Endothelial cell of umbilical vein (primary cell): ENCODE measurements around the gene ATG12. TPM values are rescaled to one million over a fixed set of nuclear protein-coding genes. Genes with fewer than 3 reads are reported as not detected.

ENCODE experiments used
- BruUV-seq: library from RNA; stranded (reverse); fragments of 400-500 nt; replicated peaks from 2 replicates; lab custom pipeline; 2021; lab: Mats Ljungman, UMichigan
- CTCF ChIA-PET: fragments of 300-600, 350-600 bp; sonication (Branson Sonifier 250); formaldehyde crosslinking; loops from one replicate; lab custom pipeline; 2021; ENCODE audit warnings: antibody characterized with exemption, inconsistent platforms; lab: Charles Lee
- POLR2A ChIA-PET: fragments of 300-600, 350-600 bp; sonication (Branson Sonifier 250); formaldehyde crosslinking; loops from one replicate; lab custom pipeline; 2021; ENCODE audit warnings: antibody characterized with exemption, inconsistent platforms; lab: Charles Lee
- DNase-seq: peaks from one replicate; pipeline ENCODE4 v3.0.0-alpha.2; 2011; ENCODE audit warnings: low read depth, low spot score
- FAIRE-seq: peaks from 2 replicates; lab custom pipeline; 2011; peaks lifted over from hg19 to GRCh38; lab: Jason Lieb, UNC
- H2AFZ ChIP-seq: 2 replicates; pipeline ENCODE4 v1.6.0; 2012; ENCODE audit warnings: low read depth, low read length, control low read depth, inconsistent platforms
- H3K27ac ChIP-seq: 2 replicates; pipeline ENCODE4 v1.5.1; 2011; ENCODE audit warnings: low read depth, mild to moderate bottlenecking, control low read depth, low read length, moderate library complexity; ENCODE audit not compliant: insufficient read depth
- H3K27me3 ChIP-seq, 2 experiments: 2 replicates each; pipeline versions ENCODE4 v1.6.0 to v1.6.1; 2011; ENCODE audit warnings: low read length in 2 of 2, mixed read lengths in 1 of 2; ENCODE audit not compliant: control insufficient read depth in 2 of 2, insufficient read depth in 2 of 2
- H3K36me3 ChIP-seq, 2 experiments: 2 replicates in 1 of 2; 3 replicates in 1 of 2; pipeline ENCODE4 v1.5.1; 2011; ENCODE audit warnings: low read length in 2 of 2, mild to moderate bottlenecking in 1 of 2, moderate library complexity in 1 of 2; ENCODE audit not compliant: control insufficient read depth in 2 of 2, insufficient read depth in 2 of 2; ENCODE audit errors: extremely low read depth in 1 of 2
- H3K4me1 ChIP-seq: 3 replicates; pipeline ENCODE4 v1.5.1; 2011; ENCODE audit warnings: mild to moderate bottlenecking, low read length; ENCODE audit not compliant: control insufficient read depth, insufficient read depth; ENCODE audit errors: extremely low read depth
- H3K4me2 ChIP-seq: 2 replicates; pipeline ENCODE4 v1.6.1; 2011; ENCODE audit warnings: low read length, control low read depth, mixed read lengths; ENCODE audit not compliant: insufficient read depth
- H3K4me3 ChIP-seq, 3 experiments: fragments of 200-600 bp in 1 of 3; sonication (generic), shearing (Covaris generic) in 1 of 3; replicated peaks in 1 of 3; 2 replicates each; pipeline ENCODE4 v1.5.1; 2011 to 2016; ENCODE audit warnings: control low read depth in 3 of 3, low read length in 3 of 3, mild to moderate bottlenecking in 2 of 3, inconsistent platforms in 1 of 3, low read depth in 1 of 3, moderate library complexity in 1 of 3; ENCODE audit not compliant: insufficient read depth in 1 of 3
- H3K79me2 ChIP-seq: 2 replicates; pipeline ENCODE4 v1.6.0; 2012; ENCODE audit warnings: low read length, inconsistent platforms; ENCODE audit not compliant: control insufficient read depth, insufficient read depth
- H3K9ac ChIP-seq: replicated peaks from 2 replicates; pipeline ENCODE3; 2011; ENCODE audit warnings: low read length, control low read depth; ENCODE audit not compliant: insufficient read depth; ENCODE audit errors: extremely low read depth
- H3K9me1 ChIP-seq: replicated peaks from 3 replicates; pipeline ENCODE4 v1.6.0; 2011; ENCODE audit warnings: mild to moderate bottlenecking, low read length; ENCODE audit not compliant: control insufficient read depth, insufficient read depth; ENCODE audit errors: extremely low read depth
- H3K9me3 ChIP-seq: replicated peaks from 2 replicates; pipeline ENCODE4 v1.5.1; 2012; ENCODE audit warnings: low read length, inconsistent platforms; ENCODE audit not compliant: control insufficient read depth, insufficient read depth
- H4K20me1 ChIP-seq: replicated peaks from 2 replicates; pipeline ENCODE3; 2011; ENCODE audit warnings: mild to moderate bottlenecking, low read length; ENCODE audit not compliant: control insufficient read depth, insufficient read depth; ENCODE audit errors: extremely low read depth
- GATA2 ChIP-seq: IDR thresholded peaks from 2 replicates; pipeline ENCODE4 v1.7.0; 2011; ENCODE audit warnings: low read depth, mild to moderate bottlenecking, moderate library complexity, mixed read lengths, low read length; ENCODE audit not compliant: insufficient read length, insufficient read depth
- JUN ChIP-seq: IDR thresholded peaks from 2 replicates; pipeline ENCODE4 v1.6.1; 2011; ENCODE audit warnings: borderline replicate concordance, low read depth; ENCODE audit not compliant: insufficient read length, insufficient read depth
- MAX ChIP-seq: IDR thresholded peaks from 2 replicates; pipeline ENCODE4 v1.6.1; 2011; ENCODE audit not compliant: insufficient read depth, insufficient read length
- POLR2AphosphoS5 ChIP-seq: IDR thresholded peaks from 2 replicates; pipeline ENCODE4 v1.6.1; 2012; ENCODE audit warnings: low read depth, mild to moderate bottlenecking, control low read depth, low read length, moderate library complexity; ENCODE audit not compliant: insufficient read depth
- dilution Hi-C: fragments of 300-500 bp; cut with MboI; formaldehyde crosslinking; loops from one replicate; pipeline ENCODE4 v1.15.0; 2019; ENCODE audit warnings: low sequenced_read_pairs; ENCODE audit not compliant: extremely low pct_ligation_motif_present
- intact Hi-C: fragments of 100-400 bp; cut with micrococcal nuclease; formaldehyde crosslinking; loops from one replicate; pipeline ENCODE4 v1.10.0; 2022
- polyA plus RNA-seq, 4 experiments: library from polyadenylated mRNA; depleted of rRNA in 3 of 4; stranded (reverse) in 3 of 4; unstranded in 1 of 4; fragments of >200 nt; gene quantifications; 2 replicates each; pipeline versions ENCODE4 v1.2.1 to v1.2.3, GENCODE V29; 2011 to 2012; ENCODE audit warnings: missing spikeins in 1 of 4
- total RNA-seq: library from RNA; stranded (reverse); gene quantifications from 2 replicates; pipeline ENCODE4 v1.2.3, GENCODE V29; 2021
- TF ChIP-seq, protein P1 (sequence below), 2 donors: IDR thresholded peaks; 1 replicate in 1 of 2; 2 replicates in 1 of 2; pipeline ENCODE4 v1.5.1; 2011; ENCODE audit warnings: low read length in 2 of 2, mild to moderate bottlenecking in 2 of 2, moderate library complexity in 2 of 2, control low read depth in 1 of 2, inconsistent platforms in 1 of 2, low read depth in 1 of 2; ENCODE audit not compliant: insufficient read depth in 1 of 2; ENCODE audit errors: extremely low read depth in 1 of 2

The ATG12 gene
- total and polyA plus RNA-seq, 2 donors (not counting 3 experiments of a cell fraction or from before 2014, with no cell fraction given): 27.5 to 62.0 TPM

DNA sequence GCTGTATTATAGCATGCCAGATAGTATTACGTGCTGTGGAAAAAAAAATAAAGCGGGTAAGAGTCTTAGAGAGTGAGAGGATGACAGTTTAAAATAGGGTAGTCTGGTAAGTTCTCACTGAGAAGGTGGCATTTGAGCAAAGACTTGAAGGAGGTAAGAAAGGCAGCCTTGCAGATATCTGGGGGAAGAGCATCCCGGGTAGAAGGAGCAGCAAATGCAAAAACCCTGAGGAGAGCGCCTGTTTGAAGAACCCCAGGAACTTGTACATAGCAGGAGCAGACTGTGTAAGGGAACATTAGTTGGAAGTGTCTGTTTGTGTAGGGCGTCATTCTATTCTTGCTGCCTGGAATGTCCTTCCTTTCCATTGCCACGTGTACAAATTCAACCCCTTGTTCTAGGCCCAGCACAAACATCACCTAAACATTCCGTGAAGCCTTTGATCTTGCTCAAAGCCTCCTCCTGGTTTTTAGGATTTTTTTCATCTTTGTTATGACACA, 3.0 kb upstream of the ATG12 start:
- FAIRE-seq: peak; percentile 66

More for the DNA sequence above, 3.0 kb upstream of the ATG12 start:
- Histone ChIP-seq H3K4me2 (peak overlapping the region; percentile 98), H4K20me1 (no peaks in the 10 kb centered on the region), H3K79me2 (peaks cover 77% of the 10 kb centered on the region), H3K9ac (peak overlapping the region; percentile 33), H3K27me3 (no peaks in the 10 kb centered on the region), H3K9me3 (no peaks in the 10 kb centered on the region), H3K4me1 (peaks cover 30% of the 10 kb centered on the region), H3K36me3 (no peaks in the 10 kb centered on the region), H3K27ac (no peak overlapping the region), H2AFZ (peak overlapping the region; percentile 19), H3K9me1 (no peaks in the 10 kb centered on the region), H3K4me3 (peak overlapping the region in 1 of 3 experiments; percentile 90)
- intact Hi-C loops (loop anchor here (5.0 to 10.0 kb wide), 4 partner anchors 118 to 670 kb away; partner anchors contain the start of genes CCDC112, FEM1C and LVRN), dilution Hi-C loops (no loop called here)
- ChIA-PET CTCF (no interaction called here), POLR2A (no interaction called here)
- TF ChIP-seq JUN (no peak), GATA2 (no peak), MAX (peak; percentile 14), POLR2AphosphoS5 (no peak)
- TF ChIP-seq, protein P1, sequence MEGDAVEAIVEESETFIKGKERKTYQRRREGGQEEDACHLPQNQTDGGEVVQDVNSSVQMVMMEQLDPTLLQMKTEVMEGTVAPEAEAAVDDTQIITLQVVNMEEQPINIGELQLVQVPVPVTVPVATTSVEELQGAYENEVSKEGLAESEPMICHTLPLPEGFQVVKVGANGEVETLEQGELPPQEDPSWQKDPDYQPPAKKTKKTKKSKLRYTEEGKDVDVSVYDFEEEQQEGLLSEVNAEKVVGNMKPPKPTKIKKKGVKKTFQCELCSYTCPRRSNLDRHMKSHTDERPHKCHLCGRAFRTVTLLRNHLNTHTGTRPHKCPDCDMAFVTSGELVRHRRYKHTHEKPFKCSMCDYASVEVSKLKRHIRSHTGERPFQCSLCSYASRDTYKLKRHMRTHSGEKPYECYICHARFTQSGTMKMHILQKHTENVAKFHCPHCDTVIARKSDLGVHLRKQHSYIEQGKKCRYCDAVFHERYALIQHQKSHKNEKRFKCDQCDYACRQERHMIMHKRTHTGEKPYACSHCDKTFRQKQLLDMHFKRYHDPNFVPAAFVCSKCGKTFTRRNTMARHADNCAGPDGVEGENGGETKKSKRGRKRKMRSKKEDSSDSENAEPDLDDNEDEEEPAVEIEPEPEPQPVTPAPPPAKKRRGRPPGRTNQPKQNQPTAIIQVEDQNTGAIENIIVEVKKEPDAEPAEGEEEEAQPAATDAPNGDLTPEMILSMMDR (IDR thresholded peaks at IDR 0.05; ENCODE audit: extremely low read depth in 1 of 2, insufficient read depth in 1 of 2, low read depth in 1 of 2, low read length in 2 of 2): no peak
- DNase-seq: peak; percentile 67
- no TSS peak for BruUV-seq
